ENCODE results near the gene MYO15B.

DNA sequence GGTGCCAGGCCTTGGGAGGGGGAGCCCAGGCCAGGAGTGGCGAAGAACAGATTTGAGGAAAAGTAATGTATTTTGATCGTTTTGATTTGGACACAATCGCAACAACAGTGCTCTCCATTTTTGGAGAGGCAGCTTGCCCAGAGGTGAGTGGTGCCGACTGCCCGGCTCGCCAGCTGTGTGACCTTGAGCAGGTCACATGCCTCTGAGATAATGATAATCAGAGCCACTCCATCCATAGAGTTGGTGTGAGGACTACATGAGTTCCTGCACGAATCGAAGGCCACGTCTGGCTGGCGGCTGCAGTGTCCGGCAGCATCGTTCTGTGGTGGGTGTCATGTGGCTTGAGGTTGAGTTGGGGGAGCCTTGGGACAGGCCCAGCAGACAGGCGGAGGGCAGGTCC is 41.4 kb upstream of the MYO15B start:
- TF ChIP-seq GATA3 (IDR thresholded peaks at IDR 0.05; ENCODE audit: low read depth, low read length) (no peak), GATA2 (IDR thresholded peaks at IDR 0.05; ENCODE audit: low read depth, low read length) (no peak)

Measured in SH-SY5Y (cell line).